Measurements from ENCODE around the gene EPC1. TPM values are rescaled to one million over a fixed set of nuclear protein-coding genes. Genes with fewer than 3 reads are reported as not detected.
"Not testable (repeated sequence)": the region's sequence is repeated elsewhere in the genome, so short reads cannot be mapped to it uniquely, and the experiment has no call there.

The EPC1 gene
- polyA plus RNA-seq, 1 of the 3 experiments (the other 2 are of a cell fraction) = 21.8 TPM

DNA sequence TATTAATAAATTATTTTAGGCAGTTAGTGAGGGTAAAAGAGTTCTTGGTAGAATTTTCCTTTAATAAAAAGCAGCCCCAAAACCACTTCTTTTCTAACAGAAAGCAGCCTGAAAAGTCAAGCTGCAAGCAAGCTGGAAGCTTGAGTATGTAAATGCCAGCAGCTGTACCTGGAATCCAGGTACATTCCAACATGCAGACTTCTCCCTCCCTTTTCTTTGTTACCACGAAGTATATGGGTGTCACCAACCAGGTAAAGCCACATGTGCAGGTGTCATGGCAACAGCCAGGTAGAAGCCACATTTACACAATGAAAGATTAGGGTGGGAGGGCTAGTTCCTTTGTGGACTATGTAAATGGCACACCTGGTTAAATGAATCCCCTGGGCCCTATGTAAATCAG is 114.6 kb downstream of the EPC1 start:
- Histone ChIP-seq H3K9me2 (no peaks in the 10 kb centered on the region), H3K9me3 (no peaks in the 10 kb centered on the region), H4K20me1 (ENCODE audit: insufficient read depth) (no peaks in the 10 kb centered on the region), H3K4me2 (no peak overlapping the region), H3K27ac (ENCODE audit: low read depth in 2 of 2, low read length in 1 of 2) (no peak overlapping the region), H3K27me3 (ENCODE audit: insufficient read depth) (no peaks in the 10 kb centered on the region), H3K4me3 (ENCODE audit: low read depth in 2 of 2, low read length in 1 of 2) (no peak overlapping the region), H3F3A (replicated peaks; ENCODE audit: insufficient read depth) (peaks cover 3% of the 10 kb centered on the region), H3K36me3 (replicated peaks in 1 of 2; ENCODE audit: control insufficient read depth in 1 of 2, insufficient read depth in 2 of 2, low read length in 1 of 2) (no peaks in the 10 kb centered on the region), H3K79me2 (ENCODE audit: insufficient read depth) (no peaks in the 10 kb centered on the region), H3K9ac (no peak overlapping the region), H2AFZ (ENCODE audit: low read depth) (no peak overlapping the region), H3K4me1 (ENCODE audit: control insufficient read depth in 1 of 2, insufficient read depth in 2 of 2, low read depth in 1 of 2, low read length in 1 of 2) (no peaks in the 10 kb centered on the region)
- TF ChIP-seq SIN3A (IDR thresholded peaks at IDR 0.05; ENCODE audit: borderline replicate concordance, low read depth, low read length) = no peak
- no peak for TF ChIP-seq POLR2AphosphoS5 (IDR thresholded peaks at IDR 0.05; ENCODE audit: low read depth, low read length)
- TF ChIP-seq, protein P1, sequence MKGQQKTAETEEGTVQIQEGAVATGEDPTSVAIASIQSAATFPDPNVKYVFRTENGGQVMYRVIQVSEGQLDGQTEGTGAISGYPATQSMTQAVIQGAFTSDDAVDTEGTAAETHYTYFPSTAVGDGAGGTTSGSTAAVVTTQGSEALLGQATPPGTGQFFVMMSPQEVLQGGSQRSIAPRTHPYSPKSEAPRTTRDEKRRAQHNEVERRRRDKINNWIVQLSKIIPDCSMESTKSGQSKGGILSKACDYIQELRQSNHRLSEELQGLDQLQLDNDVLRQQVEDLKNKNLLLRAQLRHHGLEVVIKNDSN (IDR thresholded peaks at IDR 0.05; ENCODE audit: borderline replicate concordance, low read depth) = no peak
- TF ChIP-seq, protein P2, sequence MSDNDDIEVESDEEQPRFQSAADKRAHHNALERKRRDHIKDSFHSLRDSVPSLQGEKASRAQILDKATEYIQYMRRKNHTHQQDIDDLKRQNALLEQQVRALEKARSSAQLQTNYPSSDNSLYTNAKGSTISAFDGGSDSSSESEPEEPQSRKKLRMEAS (IDR thresholded peaks at IDR 0.05; ENCODE audit: low read depth) = no peak
- no peak for TF ChIP-seq EZH2phosphoT487 (IDR thresholded peaks at IDR 0.05; ENCODE audit: borderline replicate concordance, low read depth)
- TF ChIP-seq MXI1 (IDR thresholded peaks at IDR 0.05; ENCODE audit: low read depth, low read length) = no peak
- TF ChIP-seq EP300 (IDR thresholded peaks at IDR 0.05; ENCODE audit: borderline replicate concordance in 1 of 2, low read depth in 1 of 2, low read length in 1 of 2) = no peak
- no peak for TF ChIP-seq CHD2 (IDR thresholded peaks at IDR 0.05; ENCODE audit: low read length, partially characterized antibody)
- TF ChIP-seq TEAD4 (IDR thresholded peaks at IDR 0.05; ENCODE audit: borderline replicate concordance, insufficient read depth) = no peak
- TF ChIP-seq, protein P3, sequence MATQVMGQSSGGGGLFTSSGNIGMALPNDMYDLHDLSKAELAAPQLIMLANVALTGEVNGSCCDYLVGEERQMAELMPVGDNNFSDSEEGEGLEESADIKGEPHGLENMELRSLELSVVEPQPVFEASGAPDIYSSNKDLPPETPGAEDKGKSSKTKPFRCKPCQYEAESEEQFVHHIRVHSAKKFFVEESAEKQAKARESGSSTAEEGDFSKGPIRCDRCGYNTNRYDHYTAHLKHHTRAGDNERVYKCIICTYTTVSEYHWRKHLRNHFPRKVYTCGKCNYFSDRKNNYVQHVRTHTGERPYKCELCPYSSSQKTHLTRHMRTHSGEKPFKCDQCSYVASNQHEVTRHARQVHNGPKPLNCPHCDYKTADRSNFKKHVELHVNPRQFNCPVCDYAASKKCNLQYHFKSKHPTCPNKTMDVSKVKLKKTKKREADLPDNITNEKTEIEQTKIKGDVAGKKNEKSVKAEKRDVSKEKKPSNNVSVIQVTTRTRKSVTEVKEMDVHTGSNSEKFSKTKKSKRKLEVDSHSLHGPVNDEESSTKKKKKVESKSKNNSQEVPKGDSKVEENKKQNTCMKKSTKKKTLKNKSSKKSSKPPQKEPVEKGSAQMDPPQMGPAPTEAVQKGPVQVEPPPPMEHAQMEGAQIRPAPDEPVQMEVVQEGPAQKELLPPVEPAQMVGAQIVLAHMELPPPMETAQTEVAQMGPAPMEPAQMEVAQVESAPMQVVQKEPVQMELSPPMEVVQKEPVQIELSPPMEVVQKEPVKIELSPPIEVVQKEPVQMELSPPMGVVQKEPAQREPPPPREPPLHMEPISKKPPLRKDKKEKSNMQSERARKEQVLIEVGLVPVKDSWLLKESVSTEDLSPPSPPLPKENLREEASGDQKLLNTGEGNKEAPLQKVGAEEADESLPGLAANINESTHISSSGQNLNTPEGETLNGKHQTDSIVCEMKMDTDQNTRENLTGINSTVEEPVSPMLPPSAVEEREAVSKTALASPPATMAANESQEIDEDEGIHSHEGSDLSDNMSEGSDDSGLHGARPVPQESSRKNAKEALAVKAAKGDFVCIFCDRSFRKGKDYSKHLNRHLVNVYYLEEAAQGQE (IDR thresholded peaks at IDR 0.05; ENCODE audit: low read depth, low read length) = no peak
- CTCF ChIA-PET = no interaction called here
- POLR2A ChIA-PET = no interaction called here
- WGBS (ENCODE audit: low lambda C conversion rate) = 25% methylated on average over 1 of the region's 1 CpG
- DNase-seq = no peak

DNA sequence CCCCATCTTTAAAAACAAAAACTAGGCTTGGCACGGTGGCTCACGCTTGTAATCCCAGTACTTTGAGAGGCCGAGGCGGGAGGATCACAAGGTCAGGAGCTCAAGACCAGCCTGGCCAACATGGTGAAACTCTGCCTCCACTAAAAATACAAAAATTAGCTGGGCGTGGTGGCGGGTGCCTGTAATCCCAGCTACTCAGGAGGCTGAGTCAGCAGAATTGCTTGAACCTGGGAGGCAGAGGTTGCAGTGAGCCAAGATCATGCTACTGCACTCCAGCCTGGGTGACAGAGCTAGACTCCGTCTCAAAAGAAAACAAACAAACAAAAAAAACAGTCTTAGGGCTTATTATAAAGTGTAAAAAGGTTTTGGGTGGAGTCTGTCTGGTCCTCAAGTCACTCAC is 117.2 kb downstream of the EPC1 start:
- H3K4me3 ChIP-seq (ENCODE audit: low read depth in 2 of 2, low read length in 1 of 2); H4K20me1 ChIP-seq (ENCODE audit: insufficient read depth); DNase-seq; H3K27me3 ChIP-seq (ENCODE audit: insufficient read depth); H3K27ac ChIP-seq (ENCODE audit: low read depth in 2 of 2, low read length in 1 of 2); H3K4me1 ChIP-seq (ENCODE audit: control insufficient read depth in 1 of 2, insufficient read depth in 2 of 2, low read depth in 1 of 2, low read length in 1 of 2); H3K9me3 ChIP-seq; H3F3A ChIP-seq (replicated peaks; ENCODE audit: insufficient read depth); H3K9ac ChIP-seq; H3K9me2 ChIP-seq; POLR2A ChIA-PET; H3K4me2 ChIP-seq; H3K36me3 ChIP-seq (replicated peaks in 1 of 2; ENCODE audit: control insufficient read depth in 1 of 2, insufficient read depth in 2 of 2, low read length in 1 of 2); H3K79me2 ChIP-seq (ENCODE audit: insufficient read depth); H2AFZ ChIP-seq (ENCODE audit: low read depth): not testable (repeated sequence)
- CTCF ChIA-PET = interaction anchor here (0.9 to 1.5 kb wide), 2 partner anchors 39 to 116 kb away, joined by 3 read pairs; no protein-coding TSS in a partner anchor
- WGBS (ENCODE audit: low lambda C conversion rate) = 96% methylated on average over 5 of the region's 7 CpGs

All from SK-N-SH (cell line).